PFSK-1 (cell line): ENCODE data around the gene DIS3L.

Experiments used
- POLR2AphosphoS5 ChIP-seq: IDR thresholded peaks from 2 replicates; pipeline ENCODE4 v1.6.1; 2012; ENCODE audit warnings: low read depth, mild to moderate bottlenecking, control low read depth, low read length, moderate library complexity
- SIN3A ChIP-seq: IDR thresholded peaks from 2 replicates; pipeline ENCODE4 v1.6.1; 2012; ENCODE audit warnings: mild to moderate bottlenecking, low read length, moderate library complexity, borderline replicate concordance; ENCODE audit not compliant: insufficient read depth
- TAF1 ChIP-seq: IDR thresholded peaks from 2 replicates; pipeline ENCODE4 v1.6.1; 2012; ENCODE audit warnings: low read length, control low read depth, borderline replicate concordance; ENCODE audit not compliant: insufficient read depth
- TF ChIP-seq, protein P1 (sequence below), 2 experiments: IDR thresholded peaks; 2 replicates each; pipeline versions ENCODE4 v1.6.1 to v1.8.0; 2011 to 2012; ENCODE audit warnings: low read depth in 2 of 2, low read length in 2 of 2, control low read depth in 1 of 2, inconsistent platforms in 1 of 2, mild to moderate bottlenecking in 1 of 2, moderate library complexity in 1 of 2; ENCODE audit not compliant: insufficient read depth in 1 of 2

DNA sequence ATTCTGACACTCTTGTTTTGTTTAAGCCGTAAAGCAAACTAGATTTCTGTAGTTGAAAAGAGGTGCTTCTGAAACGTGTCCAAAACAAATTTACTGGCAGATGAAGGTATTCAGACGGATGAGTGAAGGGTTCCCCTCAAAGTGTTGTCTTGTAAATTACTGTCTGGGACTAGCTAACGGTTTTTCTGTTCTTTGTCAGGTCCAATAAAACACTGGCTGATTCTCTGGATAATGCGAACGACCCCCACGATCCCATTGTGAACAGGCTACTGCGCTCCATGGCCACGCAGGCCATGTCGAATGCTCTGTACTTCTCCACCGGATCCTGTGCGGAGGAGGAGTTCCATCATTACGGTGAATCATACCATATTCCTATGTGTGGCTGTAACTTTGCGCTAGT lies 35.4 kb downstream of the DIS3L start:
- TF ChIP-seq POLR2AphosphoS5, result no peak
- TF ChIP-seq SIN3A, result no peak
- TF ChIP-seq, protein P1, sequence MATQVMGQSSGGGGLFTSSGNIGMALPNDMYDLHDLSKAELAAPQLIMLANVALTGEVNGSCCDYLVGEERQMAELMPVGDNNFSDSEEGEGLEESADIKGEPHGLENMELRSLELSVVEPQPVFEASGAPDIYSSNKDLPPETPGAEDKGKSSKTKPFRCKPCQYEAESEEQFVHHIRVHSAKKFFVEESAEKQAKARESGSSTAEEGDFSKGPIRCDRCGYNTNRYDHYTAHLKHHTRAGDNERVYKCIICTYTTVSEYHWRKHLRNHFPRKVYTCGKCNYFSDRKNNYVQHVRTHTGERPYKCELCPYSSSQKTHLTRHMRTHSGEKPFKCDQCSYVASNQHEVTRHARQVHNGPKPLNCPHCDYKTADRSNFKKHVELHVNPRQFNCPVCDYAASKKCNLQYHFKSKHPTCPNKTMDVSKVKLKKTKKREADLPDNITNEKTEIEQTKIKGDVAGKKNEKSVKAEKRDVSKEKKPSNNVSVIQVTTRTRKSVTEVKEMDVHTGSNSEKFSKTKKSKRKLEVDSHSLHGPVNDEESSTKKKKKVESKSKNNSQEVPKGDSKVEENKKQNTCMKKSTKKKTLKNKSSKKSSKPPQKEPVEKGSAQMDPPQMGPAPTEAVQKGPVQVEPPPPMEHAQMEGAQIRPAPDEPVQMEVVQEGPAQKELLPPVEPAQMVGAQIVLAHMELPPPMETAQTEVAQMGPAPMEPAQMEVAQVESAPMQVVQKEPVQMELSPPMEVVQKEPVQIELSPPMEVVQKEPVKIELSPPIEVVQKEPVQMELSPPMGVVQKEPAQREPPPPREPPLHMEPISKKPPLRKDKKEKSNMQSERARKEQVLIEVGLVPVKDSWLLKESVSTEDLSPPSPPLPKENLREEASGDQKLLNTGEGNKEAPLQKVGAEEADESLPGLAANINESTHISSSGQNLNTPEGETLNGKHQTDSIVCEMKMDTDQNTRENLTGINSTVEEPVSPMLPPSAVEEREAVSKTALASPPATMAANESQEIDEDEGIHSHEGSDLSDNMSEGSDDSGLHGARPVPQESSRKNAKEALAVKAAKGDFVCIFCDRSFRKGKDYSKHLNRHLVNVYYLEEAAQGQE (IDR thresholded peaks at IDR 0.05; ENCODE audit: insufficient read depth in 1 of 2, low read depth in 2 of 2, low read length in 2 of 2), result no peak
- no peak for TF ChIP-seq TAF1
